ENCODE results near the gene BABAM2.

DNA sequence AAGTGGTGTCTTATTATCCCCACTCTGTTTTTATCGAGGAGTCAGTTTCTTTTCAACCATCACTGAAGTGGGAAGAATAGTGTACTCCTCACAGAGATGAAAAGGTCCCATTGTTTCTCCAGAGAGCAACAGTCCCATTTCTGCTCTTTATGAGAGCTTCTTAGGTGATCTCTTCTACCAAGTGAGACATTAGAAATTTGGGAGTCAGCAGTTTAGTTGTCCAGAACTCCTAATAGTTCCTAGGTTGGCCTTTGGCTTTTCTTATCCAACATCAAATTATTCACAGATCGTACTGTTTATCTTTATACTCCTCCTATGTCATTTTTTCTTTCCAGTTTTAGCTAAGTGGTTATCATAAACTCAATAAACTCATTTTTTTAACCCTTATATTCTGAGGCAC, 213.1 kb downstream of the BABAM2 start:
- TF ChIP-seq, protein P1, sequence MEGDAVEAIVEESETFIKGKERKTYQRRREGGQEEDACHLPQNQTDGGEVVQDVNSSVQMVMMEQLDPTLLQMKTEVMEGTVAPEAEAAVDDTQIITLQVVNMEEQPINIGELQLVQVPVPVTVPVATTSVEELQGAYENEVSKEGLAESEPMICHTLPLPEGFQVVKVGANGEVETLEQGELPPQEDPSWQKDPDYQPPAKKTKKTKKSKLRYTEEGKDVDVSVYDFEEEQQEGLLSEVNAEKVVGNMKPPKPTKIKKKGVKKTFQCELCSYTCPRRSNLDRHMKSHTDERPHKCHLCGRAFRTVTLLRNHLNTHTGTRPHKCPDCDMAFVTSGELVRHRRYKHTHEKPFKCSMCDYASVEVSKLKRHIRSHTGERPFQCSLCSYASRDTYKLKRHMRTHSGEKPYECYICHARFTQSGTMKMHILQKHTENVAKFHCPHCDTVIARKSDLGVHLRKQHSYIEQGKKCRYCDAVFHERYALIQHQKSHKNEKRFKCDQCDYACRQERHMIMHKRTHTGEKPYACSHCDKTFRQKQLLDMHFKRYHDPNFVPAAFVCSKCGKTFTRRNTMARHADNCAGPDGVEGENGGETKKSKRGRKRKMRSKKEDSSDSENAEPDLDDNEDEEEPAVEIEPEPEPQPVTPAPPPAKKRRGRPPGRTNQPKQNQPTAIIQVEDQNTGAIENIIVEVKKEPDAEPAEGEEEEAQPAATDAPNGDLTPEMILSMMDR (IDR thresholded peaks at IDR 0.05 in 2 of 3, conservative IDR thresholded peaks at IDR 0.05 in 1 of 3; ENCODE audit: insufficient read depth in 2 of 3, low read depth in 1 of 3, low read length in 3 of 3), result no peak
- TF ChIP-seq, protein P2, sequence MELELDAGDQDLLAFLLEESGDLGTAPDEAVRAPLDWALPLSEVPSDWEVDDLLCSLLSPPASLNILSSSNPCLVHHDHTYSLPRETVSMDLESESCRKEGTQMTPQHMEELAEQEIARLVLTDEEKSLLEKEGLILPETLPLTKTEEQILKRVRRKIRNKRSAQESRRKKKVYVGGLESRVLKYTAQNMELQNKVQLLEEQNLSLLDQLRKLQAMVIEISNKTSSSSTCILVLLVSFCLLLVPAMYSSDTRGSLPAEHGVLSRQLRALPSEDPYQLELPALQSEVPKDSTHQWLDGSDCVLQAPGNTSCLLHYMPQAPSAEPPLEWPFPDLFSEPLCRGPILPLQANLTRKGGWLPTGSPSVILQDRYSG (tag; conservative IDR thresholded peaks at IDR 0.05; ENCODE audit: low read depth), result no peak
- no peak for TF ChIP-seq ELF1 (tag; IDR thresholded peaks at IDR 0.05)
